ENCODE measurements around the gene ZNRD2.

- no peak for TF ChIP-seq ZNF404 (tag by site-specific recombination; IDR thresholded peaks at IDR 0.05)
- TF ChIP-seq ZNF48 (tag by site-specific recombination; IDR thresholded peaks at IDR 0.05), result no peak
- TF ChIP-seq, protein P1, sequence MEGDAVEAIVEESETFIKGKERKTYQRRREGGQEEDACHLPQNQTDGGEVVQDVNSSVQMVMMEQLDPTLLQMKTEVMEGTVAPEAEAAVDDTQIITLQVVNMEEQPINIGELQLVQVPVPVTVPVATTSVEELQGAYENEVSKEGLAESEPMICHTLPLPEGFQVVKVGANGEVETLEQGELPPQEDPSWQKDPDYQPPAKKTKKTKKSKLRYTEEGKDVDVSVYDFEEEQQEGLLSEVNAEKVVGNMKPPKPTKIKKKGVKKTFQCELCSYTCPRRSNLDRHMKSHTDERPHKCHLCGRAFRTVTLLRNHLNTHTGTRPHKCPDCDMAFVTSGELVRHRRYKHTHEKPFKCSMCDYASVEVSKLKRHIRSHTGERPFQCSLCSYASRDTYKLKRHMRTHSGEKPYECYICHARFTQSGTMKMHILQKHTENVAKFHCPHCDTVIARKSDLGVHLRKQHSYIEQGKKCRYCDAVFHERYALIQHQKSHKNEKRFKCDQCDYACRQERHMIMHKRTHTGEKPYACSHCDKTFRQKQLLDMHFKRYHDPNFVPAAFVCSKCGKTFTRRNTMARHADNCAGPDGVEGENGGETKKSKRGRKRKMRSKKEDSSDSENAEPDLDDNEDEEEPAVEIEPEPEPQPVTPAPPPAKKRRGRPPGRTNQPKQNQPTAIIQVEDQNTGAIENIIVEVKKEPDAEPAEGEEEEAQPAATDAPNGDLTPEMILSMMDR (tag by site-specific recombination; IDR thresholded peaks at IDR 0.05), result no peak
- no peak for TF ChIP-seq OSR2 (tag by site-specific recombination; IDR thresholded peaks at IDR 0.05)
- no peak for TF ChIP-seq TCF7L2 (IDR thresholded peaks at IDR 0.05; ENCODE audit: borderline replicate concordance, low read depth, low read length)
- no peak for TF ChIP-seq FEZF1 (tag by site-specific recombination; IDR thresholded peaks at IDR 0.05)
- TF ChIP-seq ZNF37A (tag by site-specific recombination; IDR thresholded peaks at IDR 0.05), result no peak
- TF ChIP-seq HOXA7 (CRISPR knock-in tag; IDR thresholded peaks at IDR 0.05; ENCODE audit: borderline replicate concordance), result no peak
- no peak for TF ChIP-seq MYNN (tag by site-specific recombination; IDR thresholded peaks at IDR 0.05; ENCODE audit: borderline replicate concordance)
- no peak for TF ChIP-seq ZNF302 (tag by site-specific recombination; IDR thresholded peaks at IDR 0.05; ENCODE audit: low read depth)
- TF ChIP-seq, protein P2, sequence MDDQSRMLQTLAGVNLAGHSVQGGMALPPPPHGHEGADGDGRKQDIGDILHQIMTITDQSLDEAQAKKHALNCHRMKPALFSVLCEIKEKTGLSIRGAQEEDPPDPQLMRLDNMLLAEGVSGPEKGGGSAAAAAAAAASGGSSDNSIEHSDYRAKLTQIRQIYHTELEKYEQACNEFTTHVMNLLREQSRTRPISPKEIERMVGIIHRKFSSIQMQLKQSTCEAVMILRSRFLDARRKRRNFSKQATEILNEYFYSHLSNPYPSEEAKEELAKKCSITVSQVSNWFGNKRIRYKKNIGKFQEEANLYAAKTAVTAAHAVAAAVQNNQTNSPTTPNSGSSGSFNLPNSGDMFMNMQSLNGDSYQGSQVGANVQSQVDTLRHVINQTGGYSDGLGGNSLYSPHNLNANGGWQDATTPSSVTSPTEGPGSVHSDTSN (CRISPR knock-in tag; IDR thresholded peaks at IDR 0.05), result no peak
- TF ChIP-seq YY1 (tag by site-specific recombination; IDR thresholded peaks at IDR 0.05), result no peak
- TF ChIP-seq, protein P3, sequence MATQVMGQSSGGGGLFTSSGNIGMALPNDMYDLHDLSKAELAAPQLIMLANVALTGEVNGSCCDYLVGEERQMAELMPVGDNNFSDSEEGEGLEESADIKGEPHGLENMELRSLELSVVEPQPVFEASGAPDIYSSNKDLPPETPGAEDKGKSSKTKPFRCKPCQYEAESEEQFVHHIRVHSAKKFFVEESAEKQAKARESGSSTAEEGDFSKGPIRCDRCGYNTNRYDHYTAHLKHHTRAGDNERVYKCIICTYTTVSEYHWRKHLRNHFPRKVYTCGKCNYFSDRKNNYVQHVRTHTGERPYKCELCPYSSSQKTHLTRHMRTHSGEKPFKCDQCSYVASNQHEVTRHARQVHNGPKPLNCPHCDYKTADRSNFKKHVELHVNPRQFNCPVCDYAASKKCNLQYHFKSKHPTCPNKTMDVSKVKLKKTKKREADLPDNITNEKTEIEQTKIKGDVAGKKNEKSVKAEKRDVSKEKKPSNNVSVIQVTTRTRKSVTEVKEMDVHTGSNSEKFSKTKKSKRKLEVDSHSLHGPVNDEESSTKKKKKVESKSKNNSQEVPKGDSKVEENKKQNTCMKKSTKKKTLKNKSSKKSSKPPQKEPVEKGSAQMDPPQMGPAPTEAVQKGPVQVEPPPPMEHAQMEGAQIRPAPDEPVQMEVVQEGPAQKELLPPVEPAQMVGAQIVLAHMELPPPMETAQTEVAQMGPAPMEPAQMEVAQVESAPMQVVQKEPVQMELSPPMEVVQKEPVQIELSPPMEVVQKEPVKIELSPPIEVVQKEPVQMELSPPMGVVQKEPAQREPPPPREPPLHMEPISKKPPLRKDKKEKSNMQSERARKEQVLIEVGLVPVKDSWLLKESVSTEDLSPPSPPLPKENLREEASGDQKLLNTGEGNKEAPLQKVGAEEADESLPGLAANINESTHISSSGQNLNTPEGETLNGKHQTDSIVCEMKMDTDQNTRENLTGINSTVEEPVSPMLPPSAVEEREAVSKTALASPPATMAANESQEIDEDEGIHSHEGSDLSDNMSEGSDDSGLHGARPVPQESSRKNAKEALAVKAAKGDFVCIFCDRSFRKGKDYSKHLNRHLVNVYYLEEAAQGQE (tag by site-specific recombination; IDR thresholded peaks at IDR 0.05), result no peak
- TF ChIP-seq ZNF248 (tag by site-specific recombination; IDR thresholded peaks at IDR 0.05), result no peak
These were observed 21.9 kb downstream of the ZNRD2 start for GRCh38 chr11:65591939-65592857.
